Pancreas (tissue), 10 donors: ENCODE measurements around the gene GATAD2A. TPM values are rescaled to one million over a fixed set of nuclear protein-coding genes. Genes with fewer than 3 reads are reported as not detected.
"Not testable (repeated sequence)": the region's sequence is repeated elsewhere in the genome, so short reads cannot be mapped to it uniquely, and the experiment has no call there.

Experiments
- ATAC-seq, 4 donors: fragments of 200-7000 bp; cut with Tn5 transposase; one replicate each; pipeline versions ENCODE4 v1.8.0 to v1.9.1; 2020; ENCODE audit warnings: mild to moderate bottlenecking in 4 of 4, moderate library complexity in 4 of 4
- DNase-seq, 6 donors: peaks; one replicate each; pipeline ENCODE4 v3.0.0-alpha.2; 2020
- FAIRE-seq: peaks from 2 replicates; lab custom pipeline; 2012; peaks lifted over from hg19 to GRCh38; lab: Jason Lieb, UNC
- H3K27ac ChIP-seq, 4 donors: fragments of 200-600 bp; sonication (generic); 1 replicate in 3 of 4; 2 replicates in 1 of 4; pipeline versions ENCODE4 v1.5.0 to v1.8.0; 2020
- H3K27me3 ChIP-seq, 4 donors: fragments of 200-600 bp; one replicate each; pipeline ENCODE4 v1.8.0; 2021
- H3K36me3 ChIP-seq, 3 donors: fragments of 200-600 bp; sonication (generic) in 1 of 3; one replicate each; pipeline versions ENCODE4 v1.5.0 to v1.8.0; 2020 to 2021
- H3K4me1 ChIP-seq, 3 donors: fragments of 200-600 bp; one replicate each; pipeline ENCODE4 v1.8.0; 2021
- H3K4me3 ChIP-seq, 4 donors: fragments of 200-600 bp; sonication (generic) in 2 of 4; one replicate each; pipeline versions ENCODE4 v1.5.0 to v1.8.0; 2020 to 2021
- H3K9me3 ChIP-seq, 4 donors: fragments of 200-600 bp; one replicate each; pipeline ENCODE4 v1.8.0; 2021
- WGBS, 2 donors: extraction: QIAGEN DNeasy Blood & Tissue Kit; methylation state at CpG; one replicate each; pipeline ENCODE4 v1.1.7; 2013; 5-methylcytosine and 5-hydroxymethylcytosine counted together
- intact Hi-C, 3 donors: fragments of 100-400 bp; cut with DNase I; formaldehyde crosslinking; loops; one replicate each; pipeline versions ENCODE4 v1.11.1 to v1.14.2; 2022
- polyA plus RNA-seq, 2 donors: library from polyadenylated mRNA; stranded (reverse); fragments of 200-250 nt; gene quantifications; one replicate each; pipeline ENCODE4 v1.2.3, GENCODE V29; 2013
- total RNA-seq, 6 donors: library from RNA; stranded (reverse); fragmentation: NEBNext Ultra II Directional in 4 of 6; extraction: Animal tissue kit (Norgen Biotek cat#: 25700) in 4 of 6; gene quantifications; one replicate each; pipeline versions ENCODE4 v1.2.1 to v1.2.4, GENCODE V29; 2021 to 2023
- TF ChIP-seq, protein P1 (sequence below), 4 donors: fragments of 200-600 bp; sonication (generic) in 3 of 4; IDR thresholded peaks; one replicate each; pipeline versions ENCODE4 v1.5.0 to v1.8.0; 2021; ENCODE audit warnings: antibody characterized with exemption in 4 of 4
- donor health status: healthy with polysubstance abuse.
- donor health status: DM: no; HTN: no; CAD: no; lungs with moderate emphysema.
- donor health status: DM: no; HTN: no; CAD: no.
- donor health status: control.
- donor health status: control.
- donor health status: Bipolar disorder and iron deficiency.
- donor health status: DM: yes; HTN: yes; CAD: no.
- donor health status: DM: no; HTN: no; CAD: no.
- donor health status: DM: no; HTN: no; CAD: no.
- donor health status: DM: yes; HTN: yes; CAD: no.

Gene GATAD2A
- total and polyA plus RNA-seq, 8 donors = 11.9 to 51.8 (median 36.7) TPM

- Histone ChIP-seq H3K27ac (peak overlapping the region in 2 of 4 donors; percentile 44 to 62), H3K9me3 (no peaks in the 10 kb centered on the region), H3K4me1 (peaks cover 0 to 7% (median 5%) of the 10 kb centered on the region in 3 donors), H3K4me3 (no peak overlapping the region), H3K36me3 (no peaks in the 10 kb centered on the region), H3K27me3 (no peaks in the 10 kb centered on the region)
- ATAC-seq (peak in 3 of 4 donors; percentile 67 to 83 (median 79)), FAIRE-seq (no peak), DNase-seq (peak in 2 of 6 donors; percentile 34 to 60)
- TF ChIP-seq, protein P1, sequence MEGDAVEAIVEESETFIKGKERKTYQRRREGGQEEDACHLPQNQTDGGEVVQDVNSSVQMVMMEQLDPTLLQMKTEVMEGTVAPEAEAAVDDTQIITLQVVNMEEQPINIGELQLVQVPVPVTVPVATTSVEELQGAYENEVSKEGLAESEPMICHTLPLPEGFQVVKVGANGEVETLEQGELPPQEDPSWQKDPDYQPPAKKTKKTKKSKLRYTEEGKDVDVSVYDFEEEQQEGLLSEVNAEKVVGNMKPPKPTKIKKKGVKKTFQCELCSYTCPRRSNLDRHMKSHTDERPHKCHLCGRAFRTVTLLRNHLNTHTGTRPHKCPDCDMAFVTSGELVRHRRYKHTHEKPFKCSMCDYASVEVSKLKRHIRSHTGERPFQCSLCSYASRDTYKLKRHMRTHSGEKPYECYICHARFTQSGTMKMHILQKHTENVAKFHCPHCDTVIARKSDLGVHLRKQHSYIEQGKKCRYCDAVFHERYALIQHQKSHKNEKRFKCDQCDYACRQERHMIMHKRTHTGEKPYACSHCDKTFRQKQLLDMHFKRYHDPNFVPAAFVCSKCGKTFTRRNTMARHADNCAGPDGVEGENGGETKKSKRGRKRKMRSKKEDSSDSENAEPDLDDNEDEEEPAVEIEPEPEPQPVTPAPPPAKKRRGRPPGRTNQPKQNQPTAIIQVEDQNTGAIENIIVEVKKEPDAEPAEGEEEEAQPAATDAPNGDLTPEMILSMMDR (IDR thresholded peaks at IDR 0.05) = no peak
- intact Hi-C loops = loop anchor here in 2 of 3 donors (5.0 to 10.0 kb wide), 2 partner anchors 112 to 114 kb away; no protein-coding TSS in a partner anchor
- 57 to 64% methylated on average over 8 of the region's 8 CpGs for WGBS, 2 donors
Observed at GRCh38 chr19:19372656-19373416, 32.6 kb upstream of the GATAD2A start.

DNA sequence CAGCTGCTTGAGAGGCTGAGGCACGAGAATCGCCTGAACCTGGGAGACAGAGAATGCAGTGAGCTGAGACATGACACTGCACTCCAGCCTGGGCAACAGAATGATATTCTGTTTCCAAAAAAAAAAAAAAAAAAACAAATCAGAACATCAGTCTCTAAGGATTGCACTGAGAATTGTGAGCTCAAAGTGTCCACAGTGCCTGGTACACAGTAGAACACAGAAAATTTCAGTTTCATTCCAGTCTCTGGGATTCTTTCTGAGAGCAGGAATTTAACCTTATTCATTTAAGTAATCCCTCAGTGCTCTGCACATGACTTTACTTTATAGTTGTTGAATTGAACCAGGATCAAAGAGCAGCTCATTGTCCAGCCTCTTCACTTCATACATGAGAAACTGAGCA, 25.9 kb upstream of the GATAD2A start:
- Histone ChIP-seq H3K4me3 (no peak overlapping the region), H3K27me3 (no peaks in the 10 kb centered on the region), H3K4me1 (peaks cover 0 to 20% (median 5%) of the 10 kb centered on the region in 3 donors), H3K36me3 (no peaks in the 10 kb centered on the region), H3K9me3 (no peaks in the 10 kb centered on the region), H3K27ac (no peak overlapping the region)
- WGBS, 2 donors = 83 to 84% methylated on average over 2 of the region's 2 CpGs
- DNase-seq = no peak
- TF ChIP-seq, protein P1 (IDR thresholded peaks at IDR 0.05) = no peak
- intact Hi-C loops = loop anchor here in 1 of 3 donors (10.0 kb wide), 1 partner anchor 105 kb away; no protein-coding TSS in a partner anchor
- FAIRE-seq = no peak
- no peak for ATAC-seq

DNA sequence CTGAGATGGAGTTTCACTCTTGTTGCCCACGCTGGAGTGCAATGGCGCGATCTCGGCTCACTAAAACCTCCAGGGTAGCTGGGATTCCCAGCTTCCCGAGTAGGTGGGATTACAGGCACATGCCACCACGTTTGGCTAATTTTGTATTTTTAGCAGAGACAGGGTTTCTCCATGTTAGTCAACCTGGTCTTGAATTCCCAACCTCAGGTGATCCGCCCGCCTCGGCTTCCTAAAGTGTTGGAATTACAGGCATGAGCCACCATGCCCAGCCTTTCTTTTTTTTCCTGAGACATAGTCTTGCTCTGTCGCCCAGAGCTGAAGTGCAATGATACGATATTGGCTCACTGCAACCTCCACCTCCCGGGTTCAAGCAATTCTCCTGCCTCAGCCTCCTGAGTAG, 25.2 kb upstream of the GATAD2A start:
- H3K36me3 ChIP-seq, H3K27ac ChIP-seq, FAIRE-seq, H3K4me3 ChIP-seq, H3K27me3 ChIP-seq, DNase-seq, H3K9me3 ChIP-seq, intact Hi-C loops, ATAC-seq: not testable (repeated sequence)
- peaks cover 0 to 23% (median 5%) of the 10 kb centered on the region in 3 donors for H3K4me1 ChIP-seq
- WGBS, 2 donors = 90% methylated on average over 12 of the region's 12 CpGs

- TF ChIP-seq, protein P1 (IDR thresholded peaks at IDR 0.05) = no peak
- WGBS, 2 donors = 63 to 67% methylated on average over 10 to 11 of the region's 11 CpGs
- no peaks in the 10 kb centered on the region for H3K27me3 ChIP-seq
- H3K27ac ChIP-seq = peak overlapping the region in 2 of 4 donors; percentile 47 to 63
- intact Hi-C loops = no loop called here
- ATAC-seq = peak in 1 of 4 donors; percentile 12
- no peak overlapping the region for H3K4me3 ChIP-seq
- H3K36me3 ChIP-seq = no peaks in the 10 kb centered on the region
- no peak for DNase-seq
- H3K9me3 ChIP-seq = no peaks in the 10 kb centered on the region
- peaks cover under 1 to 23% (median 5%) of the 10 kb centered on the region in 3 donors for H3K4me1 ChIP-seq
- FAIRE-seq = no peak
Observed at GRCh38 chr19:19381007-19381926, 24.2 kb upstream of the GATAD2A start.

- ATAC-seq = no peak
- H3K27ac ChIP-seq = no peak overlapping the region
- no peak for FAIRE-seq
- H3K4me3 ChIP-seq = no peak overlapping the region
- H3K9me3 ChIP-seq = no peaks in the 10 kb centered on the region
- H3K36me3 ChIP-seq = no peaks in the 10 kb centered on the region
- intact Hi-C loops = no loop called here
- TF ChIP-seq, protein P1 (IDR thresholded peaks at IDR 0.05) = no peak
- H3K27me3 ChIP-seq = no peaks in the 10 kb centered on the region
- WGBS, 2 donors = 95 to 97% methylated on average over 8 of the region's 8 CpGs
- H3K4me1 ChIP-seq = peaks cover 9 to 26% (median 12%) of the 10 kb centered on the region in 3 donors
- DNase-seq = no peak
Observed at GRCh38 chr19:19382118-19382517, 23.4 kb upstream of the GATAD2A start.
